Lower leg skin (tissue), 3 donors: Measurements from ENCODE around the gene HEPN1.

Experiments
- POLR2A ChIP-seq, 2 donors: fragments of 450-650 bp; IDR thresholded peaks; one replicate each; pipeline ENCODE4 v1.6.1; 2016 to 2017; ENCODE audit warnings: antibody characterized with exemption in 2 of 2, mild to moderate bottlenecking in 1 of 2, moderate library complexity in 1 of 2
- TF ChIP-seq, protein P1 (sequence below), 3 donors: fragments of 450-650 bp; IDR thresholded peaks; one replicate each; pipeline ENCODE4 v1.5.1; 2016; ENCODE audit warnings: antibody characterized with exemption in 3 of 3, mild to moderate bottlenecking in 3 of 3, moderate library complexity in 2 of 3

DNA sequence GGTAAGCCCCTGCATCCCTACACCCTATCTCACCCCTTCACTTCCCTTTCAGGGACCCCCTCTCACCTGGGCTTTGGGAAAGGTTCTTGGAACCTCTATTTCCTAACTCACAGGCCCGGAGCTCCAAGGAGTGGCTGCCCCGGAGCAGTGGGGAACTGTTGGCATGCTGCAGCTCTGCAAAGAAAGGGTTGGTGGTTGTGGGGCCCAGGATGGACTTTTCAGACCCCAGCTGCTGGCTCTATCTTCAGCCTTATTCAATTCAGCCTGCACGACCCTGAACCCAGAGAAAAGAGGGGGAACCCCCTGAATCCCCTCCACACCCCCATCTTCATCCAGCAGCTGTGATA, 31.4 kb upstream of the HEPN1 start:
- TF ChIP-seq, protein P1, sequence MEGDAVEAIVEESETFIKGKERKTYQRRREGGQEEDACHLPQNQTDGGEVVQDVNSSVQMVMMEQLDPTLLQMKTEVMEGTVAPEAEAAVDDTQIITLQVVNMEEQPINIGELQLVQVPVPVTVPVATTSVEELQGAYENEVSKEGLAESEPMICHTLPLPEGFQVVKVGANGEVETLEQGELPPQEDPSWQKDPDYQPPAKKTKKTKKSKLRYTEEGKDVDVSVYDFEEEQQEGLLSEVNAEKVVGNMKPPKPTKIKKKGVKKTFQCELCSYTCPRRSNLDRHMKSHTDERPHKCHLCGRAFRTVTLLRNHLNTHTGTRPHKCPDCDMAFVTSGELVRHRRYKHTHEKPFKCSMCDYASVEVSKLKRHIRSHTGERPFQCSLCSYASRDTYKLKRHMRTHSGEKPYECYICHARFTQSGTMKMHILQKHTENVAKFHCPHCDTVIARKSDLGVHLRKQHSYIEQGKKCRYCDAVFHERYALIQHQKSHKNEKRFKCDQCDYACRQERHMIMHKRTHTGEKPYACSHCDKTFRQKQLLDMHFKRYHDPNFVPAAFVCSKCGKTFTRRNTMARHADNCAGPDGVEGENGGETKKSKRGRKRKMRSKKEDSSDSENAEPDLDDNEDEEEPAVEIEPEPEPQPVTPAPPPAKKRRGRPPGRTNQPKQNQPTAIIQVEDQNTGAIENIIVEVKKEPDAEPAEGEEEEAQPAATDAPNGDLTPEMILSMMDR (IDR thresholded peaks at IDR 0.05) = no peak
- no peak for TF ChIP-seq POLR2A (IDR thresholded peaks at IDR 0.05)
